ENCODE measurements around the gene CD28.

Gene CD28

GRCh38 chr2:203732092-203732952, 25.9 kb downstream of the CD28 start:
- TF ChIP-seq CTCF (IDR thresholded peaks at IDR 0.05; ENCODE audit: low read length, missing control alignments), result no peak
- no peak for DNase-seq (ENCODE audit: low read depth)
- no peak overlapping the region for H3K4me3 ChIP-seq (replicated peaks; ENCODE audit: low read depth, low read length)

- no peak overlapping the region for H3K4me3 ChIP-seq (replicated peaks; ENCODE audit: low read depth, low read length)
Observed at GRCh38 chr2:203732953-203733510, 26.6 kb downstream of the CD28 start.

GRCh38 chr2:203733684-203734083, 27.2 kb downstream of the CD28 start:
- H3K4me3 ChIP-seq (replicated peaks; ENCODE audit: low read depth, low read length), result no peak overlapping the region
- TF ChIP-seq CTCF (IDR thresholded peaks at IDR 0.05; ENCODE audit: low read length, missing control alignments), result no peak
- DNase-seq (ENCODE audit: low read depth), result no peak

More at GRCh38 chr2:203732953-203733510, 26.6 kb downstream of the CD28 start:
- TF ChIP-seq CTCF (IDR thresholded peaks at IDR 0.05; ENCODE audit: low read length, missing control alignments), result no peak
- DNase-seq (ENCODE audit: low read depth), result no peak

- no peak for DNase-seq (ENCODE audit: low read depth)
- no peak overlapping the region for H3K4me3 ChIP-seq (replicated peaks; ENCODE audit: low read depth, low read length)
- TF ChIP-seq CTCF (IDR thresholded peaks at IDR 0.05; ENCODE audit: low read length, missing control alignments), result no peak
Observed at GRCh38 chr2:203734276-203734983, 28.0 kb downstream of the CD28 start.

GRCh38 chr2:203737360-203737759, 30.9 kb downstream of the CD28 start:
- H3K4me3 ChIP-seq (replicated peaks; ENCODE audit: low read depth, low read length), result no peak overlapping the region
- DNase-seq (ENCODE audit: low read depth), result no peak
- TF ChIP-seq CTCF (IDR thresholded peaks at IDR 0.05; ENCODE audit: low read length, missing control alignments), result no peak

- no peak for DNase-seq (ENCODE audit: low read depth)
- H3K4me3 ChIP-seq (replicated peaks; ENCODE audit: low read depth, low read length), result no peak overlapping the region
- TF ChIP-seq CTCF (IDR thresholded peaks at IDR 0.05; ENCODE audit: low read length, missing control alignments), result no peak
Observed at GRCh38 chr2:203739351-203739750, 32.9 kb downstream of the CD28 start.

Measured in fibroblast of pulmonary artery (primary cell).